ENCODE results near the gene ZCCHC13. TPM values are rescaled to one million over a fixed set of nuclear protein-coding genes. Genes with fewer than 3 reads are reported as not detected.
"Not testable (repeated sequence)": the region's sequence is repeated elsewhere in the genome, so short reads cannot be mapped to it uniquely, and the experiment has no call there.

ZCCHC13 gene
- polyA plus RNA-seq, 1 donor = not detected

- DNase-seq (ENCODE audit: low read depth) = no peak
These were observed 17.2 kb downstream of the ZCCHC13 start for GRCh38 chrX:74321191-74321590.

GRCh38 chrX:74324131-74324530, 20.2 kb downstream of the ZCCHC13 start:
- no peak for DNase-seq (ENCODE audit: low read depth)

GRCh38 chrX:74325130-74326059, 21.4 kb downstream of the ZCCHC13 start:
- no peak for DNase-seq (ENCODE audit: low read depth)

GRCh38 chrX:74338852-74339251, 34.9 kb downstream of the ZCCHC13 start:
- no peak for DNase-seq (ENCODE audit: low read depth)

- DNase-seq (ENCODE audit: low read depth) = no peak
These were observed 36.1 kb downstream of the ZCCHC13 start for GRCh38 chrX:74340051-74340450.

GRCh38 chrX:74342211-74342610, 38.2 kb downstream of the ZCCHC13 start:
- DNase-seq (ENCODE audit: low read depth) = not testable (repeated sequence)

GRCh38 chrX:74343343-74344279, 39.6 kb downstream of the ZCCHC13 start:
- peak; percentile 8 for DNase-seq (ENCODE audit: low read depth)

GRCh38 chrX:74344280-74344622, 40.3 kb downstream of the ZCCHC13 start:
- no peak for DNase-seq (ENCODE audit: low read depth)

- no peak for DNase-seq (ENCODE audit: low read depth)
These were observed 42.1 kb downstream of the ZCCHC13 start for GRCh38 chrX:74346088-74346487.

- no peak for DNase-seq (ENCODE audit: low read depth)
These were observed 45.4 kb downstream of the ZCCHC13 start for GRCh38 chrX:74349387-74349786.

GRCh38 chrX:74351760-74352159, 47.8 kb downstream of the ZCCHC13 start:
- DNase-seq (ENCODE audit: low read depth) = no peak

GRCh38 chrX:74353984-74354383, 50.0 kb downstream of the ZCCHC13 start:
- no peak for DNase-seq (ENCODE audit: low read depth)

Other genes with a start within 250 kb of the ZCCHC13 start
- 47.2 TPM for gene SLC16A2, start 117.3 kb downstream of the ZCCHC13 start, polyA plus RNA-seq (ENCODE audit: insufficient read length)

Measured in forelimb muscle (tissue), 1 donor.